B cell (primary cell): Measurements from ENCODE around the gene PIMREG. TPM values are rescaled to one million over a fixed set of nuclear protein-coding genes. Genes with fewer than 3 reads are reported as not detected.

Experiments used
- ATAC-seq: fragments of 200-7000 bp; cut with Tn5 transposase; one replicate; pipeline ENCODE4 v1.10.0; 2021; ENCODE audit warnings: low read depth, mild to moderate bottlenecking, moderate number of reproducible peaks, moderate library complexity
- CTCF ChIA-PET: fragments of 350-600 bp; sonication (Branson Sonifier 250); formaldehyde crosslinking; loops from one replicate; lab custom pipeline; 2021; ENCODE audit warnings: antibody characterized with exemption, inconsistent platforms; lab: Charles Lee
- POLR2A ChIA-PET: fragments of 350-600 bp; sonication (Branson Sonifier 250); formaldehyde crosslinking; loops from one replicate; lab custom pipeline; 2021; ENCODE audit warnings: antibody characterized with exemption; lab: Charles Lee
- DNase-seq: peaks from one replicate; pipeline ENCODE4 v3.0.0; 2013
- H2AFZ ChIP-seq: 2 replicates; pipeline ENCODE4 v1.6.1; 2012; ENCODE audit warnings: mild to moderate bottlenecking, low read depth, low read length; ENCODE audit not compliant: insufficient read depth, poor library complexity, severe bottlenecking
- H3K27ac ChIP-seq, 2 donors: 1 replicate in 1 of 2; 2 replicates in 1 of 2; pipeline ENCODE4 v1.5.1; 2012 to 2013; ENCODE audit warnings: low read length in 2 of 2, mild to moderate bottlenecking in 2 of 2, moderate library complexity in 1 of 2
- H3K27me3 ChIP-seq, 4 experiments: fragments of 200-600 bp in 1 of 4; sonication (generic) in 1 of 4; replicated peaks in 1 of 4; 1 replicate in 2 of 4; 2 replicates in 2 of 4; pipeline versions ENCODE4 v1.6.1 to v1.7.0; 2013 to 2016; ENCODE audit warnings: low read length in 3 of 4, mild to moderate bottlenecking in 2 of 4, mixed read lengths in 1 of 4, moderate library complexity in 1 of 4; ENCODE audit not compliant: insufficient read depth in 4 of 4, control insufficient read depth in 3 of 4; ENCODE audit errors: control extremely low read depth in 1 of 4
- H3K36me3 ChIP-seq, 2 experiments: replicated peaks in 1 of 2; 1 replicate in 1 of 2; 2 replicates in 1 of 2; pipeline versions ENCODE4 v1.6.1 to v1.7.1; 2013; ENCODE audit warnings: low read length in 1 of 2; ENCODE audit not compliant: insufficient read depth in 2 of 2, control insufficient read depth in 1 of 2; ENCODE audit errors: control extremely low read depth in 1 of 2, extremely low read depth in 1 of 2
- H3K4me1 ChIP-seq, 2 donors: fragments of 200-600 bp in 1 of 2; sonication (generic) in 1 of 2; 1 replicate in 1 of 2; 2 replicates in 1 of 2; pipeline versions ENCODE4 v1.5.1 to v1.6.1; 2013 to 2017; ENCODE audit warnings: low read length in 2 of 2; ENCODE audit not compliant: control insufficient read depth in 2 of 2, insufficient read depth in 2 of 2
- H3K4me2 ChIP-seq: replicated peaks from 2 replicates; pipeline ENCODE3; 2012; ENCODE audit warnings: mild to moderate bottlenecking, low read depth, low read length; ENCODE audit not compliant: poor library complexity, severe bottlenecking
- H3K4me3 ChIP-seq, 5 experiments: fragments of 200-600 bp in 1 of 5; sonication (generic) in 1 of 5; 1 replicate in 3 of 5; 2 replicates in 2 of 5; pipeline versions ENCODE4 v1.5.1 to v1.7.0; 2011 to 2016; ENCODE audit warnings: low read length in 4 of 5, mild to moderate bottlenecking in 4 of 5, low read depth in 2 of 5, control low read depth in 1 of 5, moderate library complexity in 1 of 5; ENCODE audit not compliant: insufficient read depth in 1 of 5; ENCODE audit errors: control extremely low read depth in 1 of 5, extremely low read depth in 1 of 5
- H3K79me2 ChIP-seq: fragments of 200-600 bp; sonication (generic); one replicate; pipeline ENCODE4 v1.6.0; 2016; ENCODE audit warnings: low read length; ENCODE audit not compliant: control insufficient read depth, insufficient read depth
- H3K9ac ChIP-seq: fragments of 200-600 bp; sonication (generic); 2 replicates; pipeline ENCODE4 v1.6.1; 2017; ENCODE audit warnings: mild to moderate bottlenecking, low read length, moderate library complexity
- H3K9me3 ChIP-seq, 3 donors: one replicate each; pipeline versions ENCODE4 v1.6.1 to v1.7.1; 2013; ENCODE audit warnings: low read length in 2 of 3; ENCODE audit not compliant: control insufficient read depth in 2 of 3, insufficient read depth in 1 of 3; ENCODE audit errors: control extremely low read depth in 1 of 3
- H4K20me1 ChIP-seq: 2 replicates; pipeline ENCODE4 v1.6.0; 2012; ENCODE audit warnings: mild to moderate bottlenecking, low read length; ENCODE audit not compliant: insufficient read depth, control insufficient read depth, poor library complexity, severe bottlenecking
- H3K27ac Mint-ChIP-seq: one replicate; pipeline ENCODE4 v1.8.0; 2021; ENCODE audit warnings: mixed read lengths
- H3K27me3 Mint-ChIP-seq: one replicate; pipeline ENCODE4 v1.8.0; 2021; ENCODE audit warnings: mixed read lengths
- H3K4me1 Mint-ChIP-seq: one replicate; pipeline ENCODE4 v1.8.0; 2021; ENCODE audit warnings: mixed read lengths
- H3K4me3 Mint-ChIP-seq: one replicate; pipeline ENCODE4 v1.8.0; 2021; ENCODE audit warnings: mixed read lengths
- H3K9me3 Mint-ChIP-seq: one replicate; pipeline ENCODE4 v1.8.0; 2022; ENCODE audit warnings: mixed read lengths; ENCODE audit not compliant: insufficient read depth
- CTCF ChIP-seq: fragments of 200-600 bp; IDR thresholded peaks from one replicate; pipeline ENCODE4 v1.8.0; 2022; ENCODE audit warnings: antibody characterized with exemption, mild to moderate bottlenecking
- EZH2 ChIP-seq: IDR thresholded peaks from 2 replicates; pipeline ENCODE4 v1.6.1; 2012; ENCODE audit warnings: borderline replicate concordance, low read depth, mild to moderate bottlenecking, moderate library complexity, low read length; ENCODE audit not compliant: insufficient read depth, poor library complexity, severe bottlenecking
- WGBS: methylation state at CpG from one replicate; pipeline ENCODE4 v1.1.5; 2013; ENCODE audit warnings: missing lambda C conversion rate; ENCODE audit not compliant: insufficient coverage; 5-methylcytosine and 5-hydroxymethylcytosine counted together
- intact Hi-C: fragments of 100-400 bp; cut with micrococcal nuclease; formaldehyde crosslinking; loops from one replicate; pipeline ENCODE4 v1.10.0; 2022
- polyA plus RNA-seq: library from polyadenylated mRNA; depleted of rRNA; stranded (reverse); fragments of >200 nt; gene quantifications from 2 replicates; pipeline ENCODE4 v1.2.3, GENCODE V29; 2012
- total RNA-seq, 2 donors: library from RNA; stranded (reverse); fragments of 120-200 nt in 1 of 2; gene quantifications; 1 replicate in 1 of 2; 2 replicates in 1 of 2; pipeline versions ENCODE4 v1.2.3 to v1.2.4, GENCODE V29; 2013 to 2022

PIMREG gene
- total and polyA plus RNA-seq, 2 donors (not counting 1 experiment from before 2014, with no cell fraction given), result 0.21 TPM; not detected in 1

- Mint-ChIP-seq H3K9me3 (no peaks in the 10 kb centered on the region), H3K27ac (no peak overlapping the region), H3K27me3 (peaks cover 10% of the 10 kb centered on the region), H3K4me3 (peak overlapping the region; percentile 70), H3K4me1 (peaks cover 27% of the 10 kb centered on the region)
- H3K79me2 ChIP-seq, result no peaks in the 10 kb centered on the region
- WGBS, result 27% methylated on average over 14 of the region's 15 CpGs
- H3K9me3 ChIP-seq, result no peaks in the 10 kb centered on the region
- H2AFZ ChIP-seq, result peak overlapping the region; percentile 26
- intact Hi-C loops, result no loop called here
- ATAC-seq (no peak), DNase-seq (peak; percentile 14)
- H3K27ac ChIP-seq, result no peak overlapping the region
- TF ChIP-seq EZH2 (no peak), CTCF (no peak)
- H3K4me3 ChIP-seq, result no peak overlapping the region
- CTCF ChIA-PET, result interaction anchor here (1.2 kb wide), 1 partner anchor 25 kb away, joined by 3 read pairs; no protein-coding TSS in a partner anchor
- H3K27me3 ChIP-seq, result no peaks in the 10 kb centered on the region
- peak overlapping the region; percentile 51 for H3K4me2 ChIP-seq
- POLR2A ChIA-PET, result no interaction called here
- H3K36me3 ChIP-seq, result no peaks in the 10 kb centered on the region
- peaks cover 24% of the 10 kb centered on the region in 2 donors for H3K4me1 ChIP-seq
- no peaks in the 10 kb centered on the region for H4K20me1 ChIP-seq
- H3K9ac ChIP-seq, result no peak overlapping the region
These were observed 52.6 kb downstream of the PIMREG start for GRCh38 chr17:6496640-6497441.

GRCh38 chr17:6497496-6498221 lies 53.4 kb downstream of the PIMREG start:
- Histone ChIP-seq H3K27ac (no peak overlapping the region), H2AFZ (no peak overlapping the region), H3K4me2 (no peak overlapping the region), H3K4me1 (peaks cover 24% of the 10 kb centered on the region in 2 donors), H3K4me3 (no peak overlapping the region), H3K36me3 (no peaks in the 10 kb centered on the region), H3K9ac (no peak overlapping the region), H4K20me1 (no peaks in the 10 kb centered on the region), H3K27me3 (no peaks in the 10 kb centered on the region), H3K79me2 (no peaks in the 10 kb centered on the region), H3K9me3 (no peaks in the 10 kb centered on the region)
- ATAC-seq, result no peak
- POLR2A ChIA-PET, result no interaction called here
- intact Hi-C loops, result no loop called here
- 56% methylated on average over 17 of the region's 17 CpGs for WGBS
- Mint-ChIP-seq H3K27ac (no peak overlapping the region), H3K4me1 (peaks cover 27% of the 10 kb centered on the region), H3K4me3 (no peak overlapping the region), H3K27me3 (peaks cover 10% of the 10 kb centered on the region), H3K9me3 (no peaks in the 10 kb centered on the region)
- no peak for DNase-seq
- TF ChIP-seq CTCF, result no peak
- no peak for TF ChIP-seq EZH2
- CTCF ChIA-PET, result interaction anchor here (1.2 kb wide), 1 partner anchor 25 kb away, joined by 3 read pairs; no protein-coding TSS in a partner anchor
